ENCODE data around the gene TMCO1. TPM values are rescaled to one million over a fixed set of nuclear protein-coding genes. Genes with fewer than 3 reads are reported as not detected.
"Not testable (repeated sequence)": the region's sequence is repeated elsewhere in the genome, so short reads cannot be mapped to it uniquely, and the experiment has no call there.

The TMCO1 gene
- total RNA-seq, 1 experiment from 2014 or later: 112 TPM

DNA sequence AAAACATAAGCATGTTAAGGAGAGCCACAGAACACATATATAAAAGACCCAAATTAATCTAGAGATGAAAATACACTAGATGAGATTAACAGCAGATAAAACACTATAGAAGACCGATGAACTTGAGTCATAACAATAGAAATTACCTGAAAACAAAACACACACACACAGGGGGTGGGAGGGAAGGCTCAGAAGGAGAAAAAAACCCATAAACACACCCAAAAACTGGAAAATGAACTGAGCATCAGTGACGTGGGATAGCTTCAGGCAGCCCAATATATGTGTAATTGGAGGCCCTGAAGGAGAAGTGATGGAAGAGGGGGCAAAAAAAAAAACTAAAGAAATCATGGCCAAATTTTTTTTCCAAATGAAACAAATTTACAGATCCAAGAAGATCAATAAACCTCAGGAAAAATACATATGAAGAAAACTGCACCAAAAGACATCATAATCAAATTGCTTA lies 81.7 kb downstream of the TMCO1 start:
- no peak for DNase-seq (ENCODE audit: low read depth)

GRCh38 chr1:165686121-165686970 lies 82.3 kb downstream of the TMCO1 start:
- peak; percentile 5 for DNase-seq (ENCODE audit: low read depth)

- no peak for DNase-seq (ENCODE audit: low read depth)
Observed at GRCh38 chr1:165683848-165684485, 84.7 kb downstream of the TMCO1 start.

DNA sequence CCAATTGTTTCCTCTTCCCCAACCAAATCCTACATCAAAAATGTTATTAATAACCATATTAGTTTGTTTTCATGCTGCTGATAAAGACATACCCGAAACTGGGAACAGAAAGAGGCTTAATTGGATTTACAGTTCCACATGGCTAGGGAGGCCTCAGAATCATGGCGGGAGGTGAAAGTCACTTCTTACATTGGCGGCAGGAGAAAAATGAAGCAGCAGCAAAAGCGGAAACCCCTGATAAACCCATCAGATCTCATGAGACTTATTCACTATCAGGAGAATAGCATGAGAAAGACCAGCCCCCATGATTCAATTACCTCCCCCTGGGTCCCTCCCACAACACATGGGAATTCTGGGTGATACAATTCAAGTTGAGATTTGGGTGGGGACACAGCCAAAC lies 87.9 kb downstream of the TMCO1 start:
- DNase-seq (ENCODE audit: low read depth): not testable (repeated sequence)

DNA sequence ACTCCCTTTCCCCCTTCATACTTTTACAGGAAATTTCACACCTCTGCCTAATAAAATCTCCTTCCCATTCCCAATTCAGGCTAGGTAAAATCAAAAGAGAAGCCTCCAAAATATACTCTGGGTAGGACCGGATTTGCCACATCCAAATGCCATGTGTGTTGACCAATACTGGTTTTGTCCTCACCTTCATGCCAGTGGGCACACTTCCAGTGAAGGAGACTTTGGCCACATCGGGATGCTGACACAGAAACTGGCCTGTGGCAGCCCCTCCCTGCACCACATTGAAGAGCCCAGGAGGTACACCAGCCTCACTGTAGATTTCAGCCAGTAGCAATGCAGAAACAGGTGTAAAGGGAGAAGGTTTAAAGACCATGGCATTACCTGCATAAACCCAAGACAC lies 88.4 kb downstream of the TMCO1 start:
- no peak for DNase-seq (ENCODE audit: low read depth)

GRCh38 chr1:165679282-165680036 lies 89.2 kb downstream of the TMCO1 start:
- DNase-seq (ENCODE audit: low read depth): no peak

DNA sequence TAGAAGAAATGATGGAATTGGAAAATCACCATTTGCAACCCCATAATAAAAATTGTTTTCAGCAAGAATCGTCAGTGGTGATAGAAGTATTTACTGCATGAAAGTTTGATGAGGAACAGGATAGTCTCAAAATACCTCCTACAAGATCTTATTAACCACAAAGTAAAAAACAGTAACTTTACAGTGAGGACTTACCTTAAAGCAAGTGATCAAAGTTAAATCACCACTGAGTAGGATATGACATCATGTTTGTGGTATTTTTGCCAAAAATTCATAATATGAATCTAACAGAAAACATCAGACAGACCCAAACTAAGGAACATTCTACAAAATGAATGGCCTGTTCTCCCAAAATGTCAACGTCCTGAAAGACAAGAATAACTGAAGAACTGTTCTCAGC lies 90.2 kb downstream of the TMCO1 start:
- DNase-seq (ENCODE audit: low read depth): no peak

Other genes starting within 250 kb of the TMCO1 start
- gene LRRC52, start 224.9 kb downstream of the TMCO1 start, total RNA-seq (2014; rRNA removed): not detected in 2 replicates
- gene MGST3, start 137.6 kb downstream of the TMCO1 start, total RNA-seq (2014; rRNA removed): 124 and 129 TPM in 2 replicates
- gene ALDH9A1, start 70.3 kb downstream of the TMCO1 start, total RNA-seq (2014; rRNA removed): 118 and 135 TPM in 2 replicates
- gene UCK2, start 58.7 kb upstream of the TMCO1 start, total RNA-seq (2014; rRNA removed): 113 and 124 TPM in 2 replicates

Data from LHCN-M2 (cell line).